Tibial nerve (tissue), 4 donors: ENCODE data around the gene KRTAP5-9. TPM values are rescaled to one million over a fixed set of nuclear protein-coding genes. Genes with fewer than 3 reads are reported as not detected.

Source experiments
- DNase-seq, 2 donors: peaks; one replicate each; pipeline ENCODE4 v3.0.0-alpha.2; 2019; ENCODE audit warnings: low spot score in 2 of 2
- H3K27ac ChIP-seq, 4 donors: fragments of 200-600 bp; sonication (generic) in 3 of 4; one replicate each; pipeline ENCODE4 v1.5.1; 2017 to 2019; ENCODE audit warnings: mild to moderate bottlenecking in 1 of 4
- H3K27me3 ChIP-seq, 2 donors: fragments of 200-600 bp; sonication (generic) in 1 of 2; one replicate each; pipeline versions ENCODE4 v1.5.1 to v1.6.0; 2017 to 2019
- H3K36me3 ChIP-seq, 3 donors: fragments of 200-600 bp; sonication (generic); one replicate each; pipeline ENCODE4 v1.5.1; 2018 to 2019
- H3K4me1 ChIP-seq, 4 donors: fragments of 200-600 bp; sonication (generic) in 3 of 4; one replicate each; pipeline ENCODE4 v1.5.1; 2017 to 2019
- H3K4me3 ChIP-seq, 4 donors: fragments of 200-600 bp; sonication (generic) in 3 of 4; one replicate each; pipeline ENCODE4 v1.5.1; 2017 to 2019; ENCODE audit warnings: mild to moderate bottlenecking in 1 of 4, moderate library complexity in 1 of 4
- H3K9me3 ChIP-seq, 4 donors: fragments of 200-600 bp; sonication (generic) in 3 of 4; one replicate each; pipeline ENCODE4 v1.5.1; 2017 to 2019
- CTCF ChIP-seq, 5 experiments: fragments of 200-600 bp in 3 of 5; fragments of 450-650 bp in 2 of 5; sonication (generic) in 3 of 5; IDR thresholded peaks; one replicate each; pipeline ENCODE4 v1.5.1; 2016 to 2019; ENCODE audit warnings: antibody characterized with exemption in 5 of 5, mild to moderate bottlenecking in 3 of 5, moderate library complexity in 2 of 5
- EP300 ChIP-seq, 2 donors: sonication (generic); formaldehyde crosslinking; IDR thresholded peaks; one replicate each; pipeline ENCODE4 v1.6.1; 2017; ENCODE audit warnings: antibody characterized with exemption in 2 of 2, mild to moderate bottlenecking in 1 of 2
- POLR2A ChIP-seq, 2 donors: fragments of 450-650 bp; IDR thresholded peaks; one replicate each; pipeline ENCODE4 v1.6.1; 2017; ENCODE audit warnings: antibody characterized with exemption in 2 of 2, mild to moderate bottlenecking in 2 of 2, moderate library complexity in 2 of 2
- WGBS, 2 donors: methylation state at CpG; one replicate each; pipeline ENCODE4 v1.1.5; 2018; 5-methylcytosine and 5-hydroxymethylcytosine counted together
- total RNA-seq, 4 donors: library from RNA; depleted of rRNA; stranded (reverse); fragments of >200 nt; gene quantifications; one replicate each; pipeline ENCODE4 v1.1.0, GENCODE V29; 2016

KRTAP5-9 gene
- total RNA-seq, 4 donors from 2014 or later, result 0.59 to 2.1 (median 0.60) TPM; not detected in 1

- Histone ChIP-seq H3K4me3 (no peak overlapping the region), H3K27ac (no peak overlapping the region), H3K9me3 (peaks cover 0 to 10% (median 0%) of the 10 kb centered on the region in 4 donors), H3K4me1 (no peaks in the 10 kb centered on the region), H3K36me3 (peaks cover 0 to 96% (median 23%) of the 10 kb centered on the region in 3 donors), H3K27me3 (no peaks in the 10 kb centered on the region)
- no peak for TF ChIP-seq POLR2A (IDR thresholded peaks at IDR 0.05)
- no peak for DNase-seq
- 92 to 99% methylated on average over 10 of the region's 10 CpGs for WGBS, 2 donors
Measured at GRCh38 chr11:71502026-71502425, 46.2 kb upstream of the KRTAP5-9 start.

GRCh38 chr11:71502871-71503435, 45.3 kb upstream of the KRTAP5-9 start:
- Histone ChIP-seq H3K4me3 (no peak overlapping the region), H3K27me3 (no peaks in the 10 kb centered on the region), H3K4me1 (no peaks in the 10 kb centered on the region), H3K9me3 (peaks cover 0 to 16% (median 0%) of the 10 kb centered on the region in 4 donors), H3K36me3 (peaks cover 0 to 91% (median 20%) of the 10 kb centered on the region in 3 donors), H3K27ac (no peak overlapping the region)
- no peak for DNase-seq
- 94 to 95% methylated on average over 15 of the region's 15 CpGs for WGBS, 2 donors
- TF ChIP-seq EP300 (IDR thresholded peaks at IDR 0.05) (no peak), CTCF (IDR thresholded peaks at IDR 0.05) (no peak), POLR2A (IDR thresholded peaks at IDR 0.05) (no peak)

GRCh38 chr11:71504531-71504930, 43.7 kb upstream of the KRTAP5-9 start:
- DNase-seq, result no peak
- H3K27me3 ChIP-seq, result no peaks in the 10 kb centered on the region
- no peak for TF ChIP-seq EP300 (IDR thresholded peaks at IDR 0.05)
- TF ChIP-seq POLR2A (IDR thresholded peaks at IDR 0.05), result no peak
- no peak for TF ChIP-seq CTCF (IDR thresholded peaks at IDR 0.05)

GRCh38 chr11:71505001-71505400, 43.2 kb upstream of the KRTAP5-9 start:
- peaks cover 0 to 37% (median 4%) of the 10 kb centered on the region in 4 donors for H3K9me3 ChIP-seq
- no peak for DNase-seq
- TF ChIP-seq CTCF (IDR thresholded peaks at IDR 0.05), result no peak
- H3K4me1 ChIP-seq, result no peaks in the 10 kb centered on the region
- no peak overlapping the region for H3K27ac ChIP-seq
- no peaks in the 10 kb centered on the region for H3K27me3 ChIP-seq
- H3K4me3 ChIP-seq, result no peak overlapping the region
- 44 to 49% methylated on average over 2 of the region's 2 CpGs for WGBS, 2 donors
- peaks cover 0 to 71% (median 9%) of the 10 kb centered on the region in 3 donors for H3K36me3 ChIP-seq

More at GRCh38 chr11:71504531-71504930, 43.7 kb upstream of the KRTAP5-9 start:
- no peak overlapping the region for H3K27ac ChIP-seq
- H3K36me3 ChIP-seq, result peaks cover 0 to 75% (median 12%) of the 10 kb centered on the region in 3 donors
- H3K4me1 ChIP-seq, result no peaks in the 10 kb centered on the region
- H3K9me3 ChIP-seq, result peaks cover 0 to 32% (median 2%) of the 10 kb centered on the region in 4 donors
- 55 to 67% methylated on average over 10 of the region's 10 CpGs for WGBS, 2 donors
- H3K4me3 ChIP-seq, result no peak overlapping the region

- H3K27ac ChIP-seq, result no peak overlapping the region
- H3K4me3 ChIP-seq, result no peak overlapping the region
- H3K4me1 ChIP-seq, result no peaks in the 10 kb centered on the region
- peaks cover 0 to 44% (median 5%) of the 10 kb centered on the region in 4 donors for H3K9me3 ChIP-seq
- DNase-seq, result no peak
- H3K36me3 ChIP-seq, result peaks cover 0 to 63% (median 9%) of the 10 kb centered on the region in 3 donors
- no peak for TF ChIP-seq EP300 (IDR thresholded peaks at IDR 0.05)
- no peak for TF ChIP-seq CTCF (IDR thresholded peaks at IDR 0.05)
- no peak for TF ChIP-seq POLR2A (IDR thresholded peaks at IDR 0.05)
- 80 to 83% methylated on average over 9 of the region's 9 CpGs for WGBS, 2 donors
- no peaks in the 10 kb centered on the region for H3K27me3 ChIP-seq
Measured at GRCh38 chr11:71505781-71506180, 42.4 kb upstream of the KRTAP5-9 start.
